Bronchus fibroblast of lung (primary cell): ENCODE measurements around the gene PPIF. TPM values are rescaled to one million over a fixed set of nuclear protein-coding genes. Genes with fewer than 3 reads are reported as not detected.

Source experiments
- total RNA-seq: library from RNA; depleted of rRNA; stranded (reverse); fragments of >200 nt; gene quantifications from 2 replicates; pipeline ENCODE4 v1.2.3, GENCODE V29; 2015

PPIF gene
- total RNA-seq = 44.9 and 50.7 TPM in 2 replicates

DNA sequence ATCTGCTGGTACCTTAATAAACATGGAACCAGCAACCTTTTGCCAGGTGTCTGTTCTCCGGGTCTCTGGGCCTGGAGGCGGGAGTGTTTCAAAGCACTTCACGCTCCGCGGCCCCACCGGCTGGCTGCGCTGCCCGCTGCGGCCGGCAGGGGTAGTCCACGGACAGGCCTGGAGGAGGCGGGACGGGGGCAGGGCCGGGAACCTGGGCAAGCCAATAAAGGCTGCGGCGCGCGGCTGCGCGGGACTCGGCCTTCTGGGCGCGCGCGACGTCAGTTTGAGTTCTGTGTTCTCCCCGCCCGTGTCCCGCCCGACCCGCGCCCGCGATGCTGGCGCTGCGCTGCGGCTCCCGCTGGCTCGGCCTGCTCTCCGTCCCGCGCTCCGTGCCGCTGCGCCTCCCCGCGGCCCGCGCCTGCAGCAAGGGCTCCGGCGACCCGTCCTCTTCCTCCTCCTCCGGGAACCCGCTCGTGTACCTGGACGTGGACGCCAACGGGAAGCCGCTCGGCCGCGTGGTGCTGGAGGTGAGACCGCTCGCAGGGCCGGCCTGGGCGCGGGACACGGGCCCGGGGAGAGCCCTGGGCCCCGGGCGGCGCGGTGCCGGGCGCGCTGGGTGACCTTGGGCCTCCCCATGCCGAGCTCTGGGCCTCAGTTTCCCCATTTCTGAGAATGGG, at the start of gene PPIF:
TSS of gene PPIF (plus strand) at position 244 of the 668 bp plus-strand sequence. CDS start at position 324, 80 bp downstream.

Other genes starting within 250 kb of the PPIF start
- gene ZCCHC24, start 98.2 kb downstream of the PPIF start, total RNA-seq = 24.7 and 27.2 TPM in 2 replicates
- gene EIF5AL1, start 165.1 kb downstream of the PPIF start, total RNA-seq = 0.50 and 0.59 TPM in 2 replicates
- gene SFTPA2, start 212.9 kb downstream of the PPIF start, total RNA-seq = not detected in 2 replicates